SJCRH30 (cell line): ENCODE results near the gene PIK3C2G. TPM values are rescaled to one million over a fixed set of nuclear protein-coding genes. Genes with fewer than 3 reads are reported as not detected.

Experiments
- DNase-seq, 2 experiments: peaks; one replicate each; pipeline ENCODE4 v3.0.0-alpha.2; 2015 to 2020
- H3K27ac ChIP-seq: fragments of 250-450 bp; sonication (Bioruptor Pico); 2 replicates; pipeline ENCODE4 v1.5.1; 2020; ENCODE audit warnings: mild to moderate bottlenecking, moderate library complexity
- H3K27me3 ChIP-seq: fragments of 250-450 bp; sonication (Bioruptor Pico); 2 replicates; pipeline ENCODE4 v1.5.1; 2020; ENCODE audit warnings: mild to moderate bottlenecking, moderate library complexity
- H3K36me3 ChIP-seq: fragments of 250-450 bp; sonication (Bioruptor Pico); 2 replicates; pipeline ENCODE4 v1.5.1; 2020; ENCODE audit warnings: mild to moderate bottlenecking, moderate library complexity
- H3K4me1 ChIP-seq: fragments of 250-450 bp; sonication (Bioruptor Pico); 2 replicates; pipeline ENCODE4 v1.5.1; 2020; ENCODE audit warnings: mild to moderate bottlenecking, moderate library complexity
- H3K4me3 ChIP-seq: fragments of 250-450 bp; sonication (Bioruptor Pico); 2 replicates; pipeline ENCODE4 v1.5.1; 2020; ENCODE audit warnings: mild to moderate bottlenecking, moderate library complexity
- H3K9me3 ChIP-seq: fragments of 250-450 bp; sonication (Bioruptor Pico); replicated peaks from 2 replicates; pipeline ENCODE4 v1.5.1; 2020; ENCODE audit warnings: mild to moderate bottlenecking, moderate library complexity
- total RNA-seq: library from RNA; depleted of rRNA; stranded (reverse); fragments of >200 nt; shearing (Covaris generic); gene quantifications from 2 replicates; pipeline ENCODE4 v1.2.3, GENCODE V29; 2014

The PIK3C2G gene
- total RNA-seq, 1 experiment from 2014 or later, result 0.04 TPM

- no peak overlapping the region for H3K4me3 ChIP-seq
- no peaks in the 10 kb centered on the region for H3K36me3 ChIP-seq
- no peaks in the 10 kb centered on the region for H3K27me3 ChIP-seq
- DNase-seq, result no peak
- peaks cover 9% of the 10 kb centered on the region for H3K4me1 ChIP-seq
- H3K9me3 ChIP-seq, result no peaks in the 10 kb centered on the region
- no peak overlapping the region for H3K27ac ChIP-seq
These were observed 373.1 kb downstream of the PIK3C2G start for GRCh38 chr12:18634382-18634781.

DNA sequence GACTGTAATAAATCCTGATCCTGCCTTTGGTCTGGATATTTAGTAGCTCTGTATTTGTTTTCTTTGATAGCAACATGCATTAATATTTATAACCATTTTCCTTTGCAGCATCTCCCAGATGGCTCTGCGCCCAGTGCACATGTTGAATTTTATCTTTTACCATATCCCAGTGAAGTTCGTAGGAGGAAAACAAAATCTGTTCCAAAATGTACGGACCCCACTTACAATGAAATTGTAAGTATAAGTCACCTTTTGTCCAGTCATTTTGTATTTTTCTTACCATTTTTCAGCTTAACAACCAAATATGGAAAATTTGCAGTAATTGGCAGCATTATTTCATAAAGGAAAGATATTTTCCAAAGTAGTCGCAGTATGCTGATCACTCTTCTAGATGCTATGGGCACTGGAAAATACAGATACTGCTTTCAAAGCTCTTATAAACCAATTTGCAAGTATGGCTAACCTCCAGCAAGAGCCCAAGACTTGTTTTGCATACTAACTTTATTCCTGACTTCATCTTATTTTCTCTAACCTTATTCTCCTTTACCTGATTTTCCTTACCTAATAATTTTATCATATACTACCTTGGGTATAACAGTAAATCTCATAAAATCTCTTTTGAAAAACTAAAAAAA is 379.1 kb downstream of the PIK3C2G start:
- no peak overlapping the region for H3K4me3 ChIP-seq
- no peaks in the 10 kb centered on the region for H3K27me3 ChIP-seq
- no peaks in the 10 kb centered on the region for H3K9me3 ChIP-seq
- no peaks in the 10 kb centered on the region for H3K4me1 ChIP-seq
- H3K27ac ChIP-seq, result no peak overlapping the region
- H3K36me3 ChIP-seq, result no peaks in the 10 kb centered on the region
- no peak for DNase-seq

DNA sequence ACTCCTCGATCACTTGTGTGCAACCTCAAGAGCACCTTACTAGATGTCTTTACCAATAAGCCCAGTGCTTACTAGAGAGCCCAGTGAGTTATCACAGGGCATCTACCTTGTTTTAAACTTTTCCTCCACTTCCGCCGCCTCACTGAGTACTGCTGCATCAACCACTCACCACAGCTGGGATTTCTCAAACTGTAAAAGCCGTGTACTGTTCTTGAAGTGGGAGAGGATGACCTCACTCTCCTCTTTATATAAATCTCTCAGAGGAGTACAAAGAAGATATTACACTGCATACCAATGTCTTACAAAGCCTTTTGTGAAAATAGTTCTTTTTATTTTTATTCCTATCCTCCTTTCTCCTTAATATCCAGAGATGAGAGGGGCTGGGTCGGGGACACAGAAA is 382.4 kb downstream of the PIK3C2G start:
- no peaks in the 10 kb centered on the region for H3K36me3 ChIP-seq

DNA sequence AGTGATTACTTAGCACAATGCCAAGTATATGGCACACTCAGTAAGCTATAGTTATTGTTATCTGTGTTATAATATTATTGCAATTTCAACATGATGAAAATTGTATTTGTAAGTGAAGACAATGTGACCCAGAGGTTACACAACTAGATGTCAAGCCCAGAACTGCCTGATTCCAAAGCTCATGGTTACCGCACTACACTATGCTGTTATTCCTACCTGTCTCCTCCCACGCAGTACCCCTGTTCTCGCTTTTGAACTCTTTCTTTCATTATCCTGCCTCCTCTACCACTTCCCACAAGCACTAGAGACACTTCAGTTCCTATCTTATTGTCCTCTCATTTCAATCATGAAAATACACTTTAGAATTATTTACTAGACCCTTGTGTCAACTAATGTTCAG is 383.2 kb downstream of the PIK3C2G start:
- no peaks in the 10 kb centered on the region for H3K36me3 ChIP-seq
- no peaks in the 10 kb centered on the region for H3K4me1 ChIP-seq
- H3K9me3 ChIP-seq, result no peaks in the 10 kb centered on the region
- H3K27me3 ChIP-seq, result no peaks in the 10 kb centered on the region
- no peak overlapping the region for H3K4me3 ChIP-seq
- DNase-seq, result no peak
- no peak overlapping the region for H3K27ac ChIP-seq

More for the DNA sequence above, 382.4 kb downstream of the PIK3C2G start:
- H3K27me3 ChIP-seq, result no peaks in the 10 kb centered on the region
- no peaks in the 10 kb centered on the region for H3K9me3 ChIP-seq
- H3K27ac ChIP-seq, result no peak overlapping the region
- no peaks in the 10 kb centered on the region for H3K4me1 ChIP-seq
- H3K4me3 ChIP-seq, result no peak overlapping the region
- peak in 1 of 2 experiments; percentile 10 for DNase-seq

DNA sequence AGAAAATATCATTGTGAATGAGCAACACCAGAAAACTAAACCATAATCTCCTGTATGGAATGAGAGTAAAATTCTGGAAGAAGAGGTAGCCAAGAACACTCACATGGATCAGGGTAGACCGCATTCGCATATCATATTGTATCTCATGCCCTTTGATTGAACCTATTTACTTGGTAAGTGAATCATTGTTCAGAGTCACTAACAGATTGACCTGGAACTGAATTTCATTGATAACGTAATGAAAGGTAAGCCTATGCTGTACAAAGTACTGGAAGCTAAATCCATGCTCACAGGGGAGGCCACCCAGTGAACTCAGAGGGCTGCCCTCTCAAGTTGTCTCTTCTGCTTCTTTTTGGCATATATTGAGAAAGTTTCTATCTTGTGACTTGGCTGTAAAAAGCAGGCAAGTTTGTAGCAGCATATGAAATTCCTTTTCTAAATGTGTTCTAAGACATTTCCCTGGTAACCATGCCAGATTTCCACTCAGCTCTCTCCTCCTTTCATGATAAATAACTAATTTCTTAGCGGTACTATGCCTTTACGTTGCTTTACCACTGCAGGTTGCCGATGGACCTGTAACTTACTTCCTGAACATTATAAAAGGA is 385.1 kb downstream of the PIK3C2G start:
- no peaks in the 10 kb centered on the region for H3K27me3 ChIP-seq
- DNase-seq, result no peak
- no peak overlapping the region for H3K27ac ChIP-seq
- no peaks in the 10 kb centered on the region for H3K36me3 ChIP-seq
- H3K9me3 ChIP-seq, result no peaks in the 10 kb centered on the region
- H3K4me3 ChIP-seq, result no peak overlapping the region
- no peaks in the 10 kb centered on the region for H3K4me1 ChIP-seq

DNA sequence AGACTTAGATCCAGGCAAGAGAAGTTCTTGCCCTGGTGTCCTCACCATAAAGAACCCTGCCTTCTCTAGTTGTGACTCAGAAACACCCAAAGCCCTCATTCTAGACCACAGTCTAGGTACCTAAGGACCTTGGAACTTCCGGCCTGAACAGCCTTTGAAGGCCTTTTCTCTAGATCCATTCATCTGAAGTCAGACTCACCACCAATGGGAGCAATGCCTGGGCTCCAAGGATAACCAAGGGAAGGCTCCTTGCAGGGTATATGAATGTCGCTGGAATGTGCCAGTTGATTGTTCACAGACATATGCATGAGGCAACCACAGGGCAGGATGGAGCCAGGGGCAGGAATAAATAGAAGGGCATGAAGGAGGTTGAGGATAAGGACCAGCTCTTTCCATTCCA is 390.2 kb downstream of the PIK3C2G start:
- no peak for DNase-seq
- Histone ChIP-seq H3K4me3 (no peak overlapping the region), H3K36me3 (no peaks in the 10 kb centered on the region), H3K27me3 (no peaks in the 10 kb centered on the region), H3K4me1 (no peaks in the 10 kb centered on the region), H3K27ac (no peak overlapping the region), H3K9me3 (no peaks in the 10 kb centered on the region)

DNA sequence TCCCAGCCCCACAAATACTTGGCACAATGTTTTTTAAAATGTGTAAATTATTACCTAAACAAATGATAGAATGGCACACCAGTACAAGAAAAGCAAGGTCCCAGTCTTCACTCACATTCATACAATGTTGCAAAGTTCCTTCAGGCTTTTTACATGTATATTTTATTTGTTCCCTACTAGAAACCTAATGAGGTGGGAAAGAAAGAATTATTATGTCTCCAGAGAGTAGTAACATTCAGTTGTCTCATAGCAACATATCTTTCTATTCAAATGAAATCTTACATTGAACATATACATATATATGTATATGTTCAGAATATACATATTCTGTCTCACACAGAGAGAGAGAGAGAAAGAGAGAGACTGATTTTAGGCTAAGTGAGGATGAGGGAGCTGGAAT is 391.3 kb downstream of the PIK3C2G start:
- no peak for DNase-seq
- no peaks in the 10 kb centered on the region for H3K27me3 ChIP-seq
- H3K4me1 ChIP-seq, result no peaks in the 10 kb centered on the region
- no peak overlapping the region for H3K27ac ChIP-seq
- H3K36me3 ChIP-seq, result no peaks in the 10 kb centered on the region
- H3K4me3 ChIP-seq, result no peak overlapping the region
- H3K9me3 ChIP-seq, result no peaks in the 10 kb centered on the region

DNA sequence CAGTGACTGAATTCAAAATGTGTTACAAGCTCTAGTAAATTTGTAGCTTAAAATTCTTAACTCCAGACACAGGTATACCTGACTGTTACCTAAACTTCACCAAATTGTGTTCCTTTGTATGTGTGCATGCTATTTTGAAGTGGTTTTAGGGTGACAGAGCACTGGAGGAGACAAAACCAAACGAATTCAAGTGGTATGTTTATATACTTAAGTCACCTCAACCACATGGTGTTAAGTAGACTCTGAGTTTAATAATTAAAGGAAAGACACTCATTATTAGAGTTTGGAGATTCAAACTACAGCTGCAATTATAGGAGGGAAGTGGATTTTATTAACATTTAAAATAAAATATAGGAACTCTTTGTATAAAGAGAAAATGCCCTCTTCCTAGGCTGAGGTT is 392.1 kb downstream of the PIK3C2G start:
- H3K4me3 ChIP-seq, result no peak overlapping the region
- no peak for DNase-seq
- no peaks in the 10 kb centered on the region for H3K9me3 ChIP-seq
- H3K36me3 ChIP-seq, result no peaks in the 10 kb centered on the region
- no peak overlapping the region for H3K27ac ChIP-seq
- no peaks in the 10 kb centered on the region for H3K4me1 ChIP-seq
- no peaks in the 10 kb centered on the region for H3K27me3 ChIP-seq

GRCh38 chr12:18655351-18655750 is 394.0 kb downstream of the PIK3C2G start:
- Histone ChIP-seq H3K9me3 (no peaks in the 10 kb centered on the region), H3K27ac (no peak overlapping the region), H3K4me3 (no peak overlapping the region), H3K4me1 (no peaks in the 10 kb centered on the region), H3K27me3 (no peaks in the 10 kb centered on the region), H3K36me3 (no peaks in the 10 kb centered on the region)
- DNase-seq, result no peak

- H3K4me3 ChIP-seq, result no peak overlapping the region
- no peaks in the 10 kb centered on the region for H3K4me1 ChIP-seq
- no peaks in the 10 kb centered on the region for H3K36me3 ChIP-seq
- H3K27me3 ChIP-seq, result no peaks in the 10 kb centered on the region
- no peak overlapping the region for H3K27ac ChIP-seq
- no peak for DNase-seq
- no peaks in the 10 kb centered on the region; the same call in 1 of the 2 replicates for H3K9me3 ChIP-seq
These were observed 396.9 kb downstream of the PIK3C2G start for GRCh38 chr12:18658179-18658578.

GRCh38 chr12:18658829-18659228 is 397.5 kb downstream of the PIK3C2G start:
- no peak for DNase-seq
- no peaks in the 10 kb centered on the region for H3K27me3 ChIP-seq

DNA sequence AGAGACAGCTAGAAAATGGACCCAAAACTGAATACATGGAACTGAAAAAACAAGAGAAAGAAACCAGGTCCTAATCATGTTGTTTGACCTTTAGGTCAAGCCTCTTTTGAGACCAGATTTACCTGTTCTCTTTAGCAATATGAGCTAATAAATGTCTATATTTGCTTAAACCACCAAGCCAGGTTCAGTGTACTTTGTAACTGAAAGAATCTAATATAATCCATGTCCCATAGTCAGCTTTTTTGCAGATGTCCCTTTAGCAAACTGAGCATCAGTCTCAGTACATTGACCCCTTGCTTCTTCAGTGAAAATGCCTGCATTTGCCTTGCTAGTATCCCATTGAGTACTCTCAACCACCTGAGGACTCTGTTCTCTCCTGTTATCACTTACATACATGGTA is 414.8 kb downstream of the PIK3C2G start:
- Histone ChIP-seq H3K27me3 (no peaks in the 10 kb centered on the region), H3K36me3 (no peaks in the 10 kb centered on the region), H3K4me3 (no peak overlapping the region), H3K4me1 (no peaks in the 10 kb centered on the region), H3K9me3 (no peaks in the 10 kb centered on the region), H3K27ac (no peak overlapping the region)
- no peak for DNase-seq

More at GRCh38 chr12:18658829-18659228, 397.5 kb downstream of the PIK3C2G start:
- H3K27ac ChIP-seq, result no peak overlapping the region
- H3K9me3 ChIP-seq, result no peaks in the 10 kb centered on the region; the same call in 1 of the 2 replicates
- H3K4me3 ChIP-seq, result no peak overlapping the region
- H3K4me1 ChIP-seq, result no peaks in the 10 kb centered on the region
- no peaks in the 10 kb centered on the region for H3K36me3 ChIP-seq

GRCh38 chr12:18676996-18677588 is 415.8 kb downstream of the PIK3C2G start:
- Histone ChIP-seq H3K4me3 (no peak overlapping the region), H3K27me3 (no peaks in the 10 kb centered on the region), H3K4me1 (no peaks in the 10 kb centered on the region), H3K27ac (no peak overlapping the region), H3K9me3 (no peaks in the 10 kb centered on the region), H3K36me3 (no peaks in the 10 kb centered on the region)
- no peak for DNase-seq

GRCh38 chr12:18681818-18682217 is 420.5 kb downstream of the PIK3C2G start:
- Histone ChIP-seq H3K9me3 (no peaks in the 10 kb centered on the region), H3K27me3 (no peaks in the 10 kb centered on the region), H3K36me3 (no peaks in the 10 kb centered on the region), H3K27ac (no peak overlapping the region), H3K4me3 (no peak overlapping the region), H3K4me1 (no peaks in the 10 kb centered on the region)
- DNase-seq, result no peak

DNA sequence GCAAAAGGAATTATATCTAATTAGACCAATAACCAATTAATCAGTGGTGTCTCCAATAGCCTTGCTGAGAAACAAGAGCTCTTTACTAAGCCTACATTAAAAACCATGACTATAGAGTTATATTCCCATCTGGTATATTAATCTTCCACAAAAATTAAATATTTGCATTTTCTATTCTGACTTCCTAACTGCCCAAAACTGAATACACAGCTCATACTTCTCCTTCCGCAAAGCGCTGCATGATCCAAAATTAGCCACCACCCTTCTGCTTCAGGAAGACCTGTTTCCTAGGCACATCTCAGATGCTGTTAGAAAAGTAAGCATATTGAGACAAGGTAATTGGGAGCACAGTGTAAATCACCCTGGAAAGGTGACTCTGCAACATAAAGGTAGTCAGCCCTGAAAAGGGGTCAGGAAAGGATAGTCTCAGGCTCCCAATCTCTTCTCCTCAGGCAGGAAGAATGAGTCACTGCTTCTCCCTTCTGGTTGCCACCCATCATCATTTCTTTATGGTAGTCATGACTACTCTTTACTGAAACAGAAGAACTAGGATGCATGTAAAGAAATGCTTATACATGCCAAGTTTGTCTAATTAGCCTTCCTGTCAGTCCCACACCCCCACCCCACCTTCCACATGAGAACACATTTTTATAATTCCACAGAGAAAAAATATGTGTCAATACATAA is 422.2 kb downstream of the PIK3C2G start:
- no peaks in the 10 kb centered on the region for H3K36me3 ChIP-seq
- H3K27ac ChIP-seq, result no peak overlapping the region
- H3K4me1 ChIP-seq, result no peaks in the 10 kb centered on the region
- no peaks in the 10 kb centered on the region for H3K9me3 ChIP-seq
- H3K4me3 ChIP-seq, result no peak overlapping the region
- no peak for DNase-seq
- no peaks in the 10 kb centered on the region for H3K27me3 ChIP-seq
